RCC 7860 (cell line): ENCODE results near the gene GNG3.
"Not testable (repeated sequence)": the region's sequence is repeated elsewhere in the genome, so short reads cannot be mapped to it uniquely, and the experiment has no call there.

ENCODE experiments used
- DNase-seq: peaks from one replicate; pipeline ENCODE4 v3.0.0-alpha.2; 2015; ENCODE audit warnings: low spot score
- FAIRE-seq: peaks from 2 replicates; lab custom pipeline; 2012; peaks lifted over from hg19 to GRCh38; lab: Jason Lieb, UNC

GNG3 gene

GRCh38 chr11:62707277-62707861 is at the start of gene GNG3, which contains the start of gene BSCL2:
Gene GNG3, plus strand, starts transcription at chr11:62707676. Its CDS starts 620 bp downstream, at chr11:62708296.
Gene BSCL2, minus strand, starts transcription at chr11:62707424. Its CDS starts 229 bp downstream, at chr11:62707195.
- DNase-seq = no peak
- no peak for FAIRE-seq

DNA sequence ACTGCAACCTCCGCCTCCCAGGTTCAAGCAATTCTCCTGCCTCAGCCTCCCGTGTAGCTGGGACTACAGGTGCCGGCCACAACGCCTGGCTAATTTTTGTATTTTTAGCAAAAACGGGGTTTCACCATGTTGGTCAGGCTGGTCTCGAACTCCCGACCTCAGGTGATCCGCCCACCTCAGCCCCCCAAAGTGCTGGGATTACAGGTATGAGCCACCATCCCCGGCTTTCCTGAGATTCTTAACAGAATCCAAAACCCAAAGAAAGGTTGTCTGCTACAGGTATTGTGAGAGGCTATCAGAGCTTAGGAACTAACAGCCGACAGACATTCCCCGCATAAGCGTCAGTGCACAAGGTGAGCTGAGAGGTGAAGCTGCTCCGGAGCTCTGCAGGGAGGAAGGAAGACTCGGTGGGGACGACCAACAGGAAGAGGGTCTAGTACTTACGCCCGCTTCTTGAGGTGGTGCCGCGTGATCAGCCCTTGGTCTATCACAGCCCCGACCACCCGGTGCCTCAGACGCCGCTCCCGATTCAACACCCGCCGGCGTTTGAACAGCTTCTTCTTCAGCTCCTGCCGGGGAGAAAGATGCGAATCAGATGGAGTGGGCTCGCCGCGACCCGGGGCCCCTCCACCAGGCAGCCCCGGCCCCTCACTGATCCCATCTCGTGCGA is 42.9 kb upstream of the GNG3 start:
- FAIRE-seq = no peak

GRCh38 chr11:62665075-62665598 is 42.3 kb upstream of the GNG3 start, which contains the start of the genes C11orf98 and CSKMT:
Gene C11orf98, minus strand, starts transcription at chr11:62665210. Its CDS starts 41 bp downstream, at chr11:62665169.
Gene CSKMT, plus strand, starts transcription at chr11:62665312. Its CDS starts 568 bp downstream, at chr11:62665880.
- DNase-seq (peak; percentile 83), FAIRE-seq (peak; percentile 23)

More for the DNA sequence above, 42.9 kb upstream of the GNG3 start:
- peak; percentile 40 for DNase-seq

- FAIRE-seq = no peak
- peak; percentile 10 for DNase-seq
Measured at GRCh38 chr11:62665599-62666258, 41.7 kb upstream of the GNG3 start.

DNA sequence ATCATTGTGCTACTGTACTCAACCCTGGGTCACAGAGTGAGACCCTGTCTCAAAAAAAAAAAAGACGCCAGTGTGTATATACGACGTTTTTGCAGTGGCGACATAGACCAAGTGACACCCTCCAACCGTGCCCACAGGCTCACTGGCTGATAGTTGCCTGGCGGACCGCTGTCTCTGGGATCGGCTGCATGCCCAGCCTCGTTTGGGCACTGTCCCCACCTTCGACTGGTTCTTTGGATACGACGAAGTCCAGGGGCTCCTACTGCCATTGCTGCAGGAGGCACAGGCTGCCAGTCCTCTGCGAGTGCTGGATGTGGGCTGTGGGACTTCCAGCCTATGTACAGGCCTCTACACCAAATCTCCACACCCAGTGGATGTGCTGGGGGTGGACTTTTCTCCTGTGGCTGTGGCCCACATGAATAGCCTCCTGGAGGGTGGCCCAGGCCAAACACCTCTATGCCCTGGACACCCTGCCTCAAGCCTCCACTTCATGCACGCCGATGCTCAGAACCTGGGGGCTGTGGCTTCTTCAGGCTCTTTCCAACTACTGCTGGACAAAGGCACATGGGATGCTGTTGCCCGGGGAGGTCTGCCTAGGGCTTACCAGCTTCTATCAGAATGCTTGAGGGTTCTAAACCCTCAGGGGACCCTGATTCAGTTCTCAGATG is 41.1 kb upstream of the GNG3 start:
- DNase-seq = no peak
- FAIRE-seq = no peak

- DNase-seq (peak; percentile 7), FAIRE-seq (no peak)
Measured at GRCh38 chr11:62667460-62667859, 40.0 kb upstream of the GNG3 start.

DNA sequence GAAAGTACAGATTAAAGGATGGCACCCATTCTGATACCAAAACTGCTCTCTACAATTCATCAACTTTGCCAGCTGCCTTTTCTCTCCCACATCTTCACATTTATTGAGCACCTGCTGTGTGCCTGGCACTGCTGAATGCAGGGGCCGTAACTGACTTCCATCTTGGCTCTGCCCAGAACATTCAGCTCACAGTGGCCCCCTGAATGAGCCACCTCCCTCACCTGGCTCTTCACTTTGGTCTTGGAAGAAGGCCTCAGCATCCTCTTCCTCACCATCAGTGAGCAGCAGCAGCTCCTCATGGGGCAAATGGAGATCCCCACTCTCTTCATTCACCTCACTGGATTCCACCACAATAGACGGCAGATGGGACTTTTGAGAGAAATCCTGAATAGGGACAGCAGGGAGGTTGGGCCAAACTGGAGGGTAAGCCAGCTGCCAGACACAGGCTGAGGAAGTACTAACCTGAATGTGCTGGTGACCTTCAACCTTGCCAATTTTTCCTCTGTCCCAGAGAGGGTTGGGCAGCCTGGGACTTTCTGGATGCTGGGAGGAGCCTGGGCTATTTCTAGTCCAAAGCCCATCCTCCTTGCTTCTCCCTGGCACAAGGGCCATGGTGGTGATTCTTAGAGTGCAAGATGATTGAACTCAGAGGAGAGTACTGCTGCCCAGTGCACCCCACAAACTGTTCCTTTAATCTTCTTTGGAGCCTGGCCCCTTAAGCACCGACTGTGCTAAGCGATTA is 37.9 kb upstream of the GNG3 start:
- peak; percentile 7 for DNase-seq
- FAIRE-seq = no peak

DNA sequence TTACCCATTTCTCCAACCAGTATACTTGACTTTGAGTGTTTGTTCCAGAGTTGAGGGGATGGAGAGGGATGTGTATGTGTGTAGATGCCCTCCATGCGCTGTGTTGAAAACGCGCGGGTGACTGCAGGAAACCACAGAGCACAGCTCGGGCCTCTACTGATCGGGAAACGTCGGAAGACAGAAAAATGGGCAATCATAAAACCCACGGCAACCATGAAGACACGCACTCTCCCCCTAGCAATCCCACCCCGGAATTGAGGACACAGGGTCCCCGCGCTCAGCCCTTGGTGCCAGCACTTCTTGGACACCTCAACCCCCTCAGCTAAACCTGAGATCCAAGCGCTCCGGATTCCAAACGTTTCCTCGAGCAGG is 36.3 kb upstream of the GNG3 start:
- DNase-seq = peak; percentile 7
- no peak for FAIRE-seq

GRCh38 chr11:62671608-62672389 is 35.7 kb upstream of the GNG3 start, which contains the start of the genes LBHD1 and UQCC3:
Gene LBHD1, minus strand, starts transcription at chr11:62672267. Its CDS starts 2,236 bp downstream, at chr11:62670031.
Gene UQCC3, plus strand, starts transcription at chr11:62671673. Its CDS starts 73 bp downstream, at chr11:62671746.
- peak; percentile 78 for DNase-seq
- FAIRE-seq = no peak

GRCh38 chr11:62673196-62673525 is 34.3 kb upstream of the GNG3 start:
- DNase-seq = peak; percentile 5
- no peak for FAIRE-seq

DNA sequence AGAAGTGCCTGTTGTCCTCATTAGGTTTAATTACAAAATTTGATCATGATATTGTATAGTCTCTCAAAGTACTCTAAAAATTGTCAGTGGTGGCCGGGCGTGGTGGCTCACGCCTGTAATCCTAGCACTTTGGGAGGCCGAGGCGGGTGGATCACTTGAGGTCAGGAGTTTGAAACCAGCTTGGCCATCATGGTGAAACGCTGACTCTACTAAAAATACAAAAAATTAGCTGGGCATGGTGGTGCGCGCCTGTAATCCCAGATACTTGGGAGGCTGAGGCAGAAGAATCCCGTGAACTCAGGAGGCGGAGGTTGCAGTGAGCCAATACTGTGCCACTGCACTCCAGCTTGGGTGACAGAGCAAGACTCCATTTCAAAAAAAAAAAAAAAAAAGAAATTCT is 32.1 kb upstream of the GNG3 start:
- not testable (repeated sequence) for FAIRE-seq, DNase-seq

- FAIRE-seq = no peak
Measured at GRCh38 chr11:62676698-62677097, 30.8 kb upstream of the GNG3 start.

GRCh38 chr11:62677156-62677555 is 30.3 kb upstream of the GNG3 start:
- DNase-seq (no peak), FAIRE-seq (no peak)

More at GRCh38 chr11:62676698-62677097, 30.8 kb upstream of the GNG3 start:
- DNase-seq = no peak

- no peak for DNase-seq
- no peak for FAIRE-seq
Measured at GRCh38 chr11:62677714-62678113, 29.8 kb upstream of the GNG3 start.

- DNase-seq = no peak
- FAIRE-seq = no peak
Measured at GRCh38 chr11:62678433-62678769, 29.1 kb upstream of the GNG3 start.

DNA sequence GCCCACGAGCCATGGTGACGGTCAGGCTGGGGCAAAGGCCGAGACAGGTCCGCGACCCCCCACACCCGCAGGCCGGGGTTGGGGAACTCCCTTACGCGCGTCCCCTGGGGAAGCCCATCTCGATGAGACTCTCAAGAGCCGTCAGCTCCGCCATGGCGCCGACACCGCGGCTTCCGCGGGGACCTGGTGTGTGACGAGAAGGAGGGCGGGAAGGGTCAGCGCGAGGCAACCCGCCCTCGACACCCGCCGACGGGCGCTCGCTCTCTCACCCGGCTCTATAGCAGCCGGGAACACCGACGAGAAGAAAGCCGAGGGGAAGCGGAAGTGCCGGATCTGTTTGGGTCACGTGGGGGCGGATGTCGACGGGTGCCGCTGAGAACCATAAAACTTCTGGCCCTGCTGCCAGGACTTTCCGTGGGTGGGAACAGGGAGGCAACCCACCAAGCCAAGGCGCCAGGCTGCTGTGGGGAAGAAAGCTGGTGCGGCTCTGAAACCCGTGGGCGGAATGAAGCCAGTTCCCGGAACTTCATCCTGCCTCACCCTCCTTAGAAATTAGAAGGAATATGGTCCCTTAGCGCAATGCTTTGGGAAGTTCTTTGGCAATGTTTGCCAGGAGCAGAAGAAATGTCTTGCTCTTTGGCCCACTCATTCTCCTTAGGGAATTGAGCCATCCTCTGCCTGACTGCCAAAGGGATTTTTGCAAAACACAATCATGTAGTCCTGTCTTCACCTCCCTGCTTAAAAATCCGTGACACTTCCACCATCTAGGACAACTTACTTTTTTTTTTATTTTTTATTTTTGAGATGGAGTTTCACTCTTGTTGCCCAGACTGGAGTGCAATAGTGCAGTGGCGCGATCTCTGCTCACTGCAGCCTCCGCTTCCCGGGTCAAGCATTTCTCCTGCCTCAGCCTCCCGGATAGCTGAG is 28.4 kb upstream of the GNG3 start, which contains the start of gene UBXN1:
Gene UBXN1 (minus strand): TSS at position 304 of the 927 bp plus-strand sequence. CDS start 150 bp downstream, at position 154.
- no peak for FAIRE-seq
- DNase-seq = peak; percentile 67

- DNase-seq (peak; percentile 41), FAIRE-seq (no peak)
Measured at GRCh38 chr11:62680825-62681240, 26.6 kb upstream of the GNG3 start.

- no peak for DNase-seq
- FAIRE-seq = no peak
Measured at GRCh38 chr11:62682518-62682917, 25.0 kb upstream of the GNG3 start.
